ENCODE measurements around the gene CCDC71.

The CCDC71 gene

DNA sequence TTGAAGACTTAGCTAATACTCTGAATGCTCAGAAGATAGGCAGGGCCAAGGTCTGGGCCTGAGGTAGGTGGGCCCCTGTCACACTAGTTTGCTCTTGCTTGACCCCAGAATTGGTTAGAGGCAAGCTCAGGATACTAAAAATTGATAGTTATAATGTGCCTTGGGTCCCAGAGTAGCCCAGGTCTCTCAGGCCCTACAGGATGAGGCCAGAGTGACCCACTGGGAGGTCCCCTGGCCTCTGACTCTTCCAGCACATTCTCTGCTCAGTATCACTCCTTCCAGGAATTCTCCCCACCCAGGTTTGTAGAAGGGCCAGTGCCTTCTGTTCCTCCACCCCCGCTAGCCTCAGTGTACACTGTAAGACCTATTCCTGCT, 4.6 kb upstream of the CCDC71 start:
- DNase-seq (ENCODE audit: low read depth in 3 of 3) = no peak

- DNase-seq (ENCODE audit: low read depth in 3 of 3) = no peak
Measured at GRCh38 chr3:49166752-49167556, 823 bp upstream of the CCDC71 start.

DNA sequence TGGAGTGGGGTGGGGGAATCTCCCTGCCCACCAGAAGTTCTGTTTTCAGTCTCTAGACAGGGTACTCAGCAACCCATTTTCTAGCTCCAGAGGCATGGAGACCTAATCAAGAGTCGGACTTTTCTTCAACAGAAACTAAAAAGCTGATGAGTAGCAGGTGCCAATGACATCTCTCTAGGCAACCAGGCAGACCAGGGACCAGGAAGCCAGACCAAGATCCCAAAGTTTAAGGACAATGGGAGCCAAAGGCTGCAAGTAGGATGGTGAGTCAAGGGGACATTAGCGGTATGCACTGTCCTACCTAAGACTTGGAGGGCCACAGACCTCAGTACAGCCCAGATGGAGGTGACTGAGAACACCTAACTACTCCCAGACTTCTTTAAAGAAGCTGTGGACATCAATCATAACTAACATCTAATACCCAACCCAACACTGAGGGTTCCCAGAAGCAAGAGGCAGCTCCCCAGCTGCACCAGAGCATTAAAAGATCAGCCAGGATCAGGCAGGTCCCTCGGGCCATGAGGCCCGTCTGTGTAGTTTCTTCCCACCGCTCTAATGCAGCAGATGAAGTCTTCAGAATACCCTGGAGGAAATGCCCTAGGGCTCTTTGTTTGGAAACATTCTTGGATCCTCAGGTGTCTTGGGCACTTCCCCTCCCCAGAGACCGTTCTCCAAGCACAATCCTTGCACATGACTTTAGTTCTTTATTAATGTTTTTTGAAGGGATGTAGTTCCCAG, 979 bp downstream of the CCDC71 start:
- no peak for DNase-seq (ENCODE audit: low read depth in 3 of 3)

DNA sequence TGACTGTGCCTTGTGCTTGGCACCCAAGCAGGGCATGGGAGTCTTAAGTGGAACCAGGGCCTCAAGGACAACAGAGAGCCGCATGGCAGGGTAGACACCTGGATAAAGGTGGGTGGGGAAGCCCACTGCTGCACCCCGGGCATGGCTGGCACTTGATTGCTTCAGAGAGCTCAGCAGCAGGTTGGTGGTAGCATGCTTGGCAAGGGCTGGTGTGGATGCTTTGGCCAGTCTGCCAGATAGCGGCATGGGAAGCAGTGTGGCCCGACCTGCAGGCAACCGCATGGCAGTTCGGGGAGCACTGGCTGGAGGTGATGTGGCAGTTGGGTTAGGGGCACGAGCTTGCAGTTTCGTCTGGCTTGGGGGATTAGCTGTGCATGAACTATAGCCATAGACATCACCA, 2.5 kb downstream of the CCDC71 start:
- no peak for DNase-seq (ENCODE audit: low read depth in 3 of 3)

DNA sequence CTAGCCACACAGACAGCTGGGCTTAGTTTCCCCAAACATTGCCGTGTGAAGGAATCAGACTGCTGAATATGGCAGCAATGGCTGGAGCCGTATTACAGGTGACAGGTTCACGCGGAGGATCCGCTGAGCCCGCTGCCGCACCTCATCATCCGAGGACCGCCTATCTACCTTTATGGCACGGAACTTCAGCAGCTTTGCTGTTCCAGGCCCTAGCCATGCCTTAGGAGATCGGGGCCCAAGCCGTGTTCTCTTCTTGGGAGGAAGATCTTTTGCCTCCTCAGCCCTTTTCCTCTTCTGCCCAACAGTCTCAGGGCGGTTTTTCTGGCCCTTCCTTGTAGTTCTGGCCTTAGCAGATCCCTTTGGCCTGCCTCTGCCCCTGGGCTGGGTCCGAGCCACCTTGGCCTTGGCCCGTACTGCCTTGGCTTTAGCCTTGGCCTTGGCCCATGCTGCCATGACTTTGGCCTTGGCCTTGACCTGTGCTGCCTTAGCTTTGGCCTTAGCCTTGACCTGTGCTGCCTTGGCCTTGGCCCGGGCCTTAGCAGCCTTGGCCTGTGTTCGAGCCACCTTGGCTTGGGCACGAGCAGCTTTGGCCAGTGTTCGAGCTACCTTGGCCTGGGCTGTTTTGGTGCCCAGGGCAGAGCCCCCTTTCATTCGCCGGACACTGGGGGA, 3.2 kb downstream of the CCDC71 start:
- no peak for DNase-seq (ENCODE audit: low read depth in 3 of 3)

DNA sequence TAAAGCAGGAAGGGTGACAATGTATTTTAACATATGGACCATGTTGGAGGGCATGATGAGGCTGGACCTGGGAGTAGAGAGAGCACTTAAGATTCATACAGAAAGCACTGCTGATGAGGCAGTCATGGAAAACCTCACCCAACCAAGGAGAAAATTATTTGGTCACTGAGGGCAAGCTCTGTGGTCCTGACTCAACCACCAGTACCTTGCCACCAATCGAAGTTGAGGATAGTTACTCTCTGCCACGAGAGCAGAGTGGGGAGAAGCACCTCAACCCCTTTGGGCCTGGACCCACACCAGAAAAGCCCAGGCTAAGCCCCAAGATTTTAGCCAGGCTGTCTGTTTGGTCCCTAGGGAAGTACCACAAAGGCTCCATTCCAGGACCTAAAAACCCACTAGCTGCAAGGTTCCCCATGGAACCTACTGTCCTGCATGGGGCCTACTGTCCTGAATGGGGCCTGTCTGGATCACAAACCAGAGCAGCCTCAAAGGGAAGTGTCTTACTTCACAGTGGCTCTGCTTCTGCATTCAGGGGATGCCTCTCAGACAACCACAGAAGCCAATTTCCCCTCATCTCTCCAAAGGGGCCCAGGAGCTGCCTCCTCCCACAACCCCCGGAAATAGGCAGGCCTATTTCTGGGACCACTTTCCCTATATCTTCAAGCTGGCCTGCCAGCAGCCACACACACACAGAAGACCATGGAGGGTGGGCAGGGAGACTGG, 4.2 kb downstream of the CCDC71 start:
- DNase-seq (ENCODE audit: low read depth in 3 of 3) = no peak

DNA sequence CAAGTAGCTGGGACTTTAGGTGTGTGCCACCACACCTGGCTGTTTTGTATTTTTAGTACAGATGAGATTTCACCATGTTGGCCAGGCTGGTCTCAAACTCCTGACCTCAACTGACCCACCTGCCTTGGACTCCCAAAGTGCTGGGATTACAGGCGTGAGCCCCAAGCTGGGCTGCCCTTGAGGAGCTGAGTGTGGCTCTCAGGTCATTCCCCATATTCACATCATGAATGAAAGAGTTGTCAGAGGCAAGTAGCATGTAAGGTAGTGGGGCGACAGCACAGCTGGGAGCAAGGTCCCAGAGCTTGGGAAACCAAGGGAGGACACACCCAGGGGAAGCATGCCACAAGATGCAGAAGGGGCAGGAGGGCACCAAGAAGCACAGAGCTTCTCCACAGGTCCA, 4.9 kb downstream of the CCDC71 start:
- no peak for DNase-seq (ENCODE audit: low read depth in 3 of 3)

DNA sequence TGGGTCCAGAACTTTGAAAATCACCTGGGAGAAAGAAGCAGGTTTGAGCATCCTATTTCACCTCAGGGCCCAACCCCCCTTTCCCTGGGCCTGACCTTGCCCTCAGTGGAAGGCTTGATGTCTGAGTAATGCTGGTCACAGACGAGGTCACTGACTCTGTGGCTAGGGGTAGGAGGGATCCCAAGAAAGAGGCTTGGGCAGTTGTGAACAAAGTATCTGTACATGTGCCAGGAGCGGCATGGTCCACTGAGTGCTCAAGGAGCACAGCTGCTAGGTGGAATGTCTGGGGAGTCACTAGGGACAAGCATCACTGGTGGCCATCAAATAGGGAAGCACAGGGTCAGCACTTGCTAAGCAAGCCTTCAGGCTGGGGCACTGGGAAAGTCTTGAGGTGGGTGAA, 7.3 kb downstream of the CCDC71 start:
- DNase-seq (ENCODE audit: low read depth in 3 of 3) = no peak

- DNase-seq (ENCODE audit: low read depth in 3 of 3) = peak in 2 of 3 experiments; percentile 30 to 52
Measured at GRCh38 chr3:49158103-49158709, 7.9 kb downstream of the CCDC71 start.

DNA sequence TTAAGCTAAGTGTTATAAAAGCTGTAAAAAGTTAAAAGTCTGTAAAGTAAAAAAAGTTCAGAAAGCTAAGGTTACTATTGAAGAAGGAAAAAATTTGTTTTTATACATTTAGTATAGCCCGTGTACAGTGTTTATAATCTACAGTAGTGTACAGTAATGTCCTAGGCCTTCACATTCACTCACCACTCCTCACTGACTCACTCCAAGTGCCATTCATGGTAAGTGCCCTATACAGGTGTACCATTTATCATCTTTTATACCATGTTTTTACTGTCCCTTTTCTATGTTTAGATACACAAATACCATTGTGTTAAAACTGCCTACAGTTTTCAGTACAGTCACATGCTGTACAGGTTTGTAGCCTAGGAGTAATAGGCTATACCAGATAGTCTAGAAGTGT, 8.8 kb downstream of the CCDC71 start:
- DNase-seq (ENCODE audit: low read depth in 3 of 3) = no peak

GRCh38 chr3:49153349-49153912, 12.7 kb downstream of the CCDC71 start:
- no peak for DNase-seq (ENCODE audit: low read depth in 3 of 3)

GRCh38 chr3:49151610-49152009, 14.5 kb downstream of the CCDC71 start:
- no peak for DNase-seq (ENCODE audit: low read depth in 3 of 3)

DNA sequence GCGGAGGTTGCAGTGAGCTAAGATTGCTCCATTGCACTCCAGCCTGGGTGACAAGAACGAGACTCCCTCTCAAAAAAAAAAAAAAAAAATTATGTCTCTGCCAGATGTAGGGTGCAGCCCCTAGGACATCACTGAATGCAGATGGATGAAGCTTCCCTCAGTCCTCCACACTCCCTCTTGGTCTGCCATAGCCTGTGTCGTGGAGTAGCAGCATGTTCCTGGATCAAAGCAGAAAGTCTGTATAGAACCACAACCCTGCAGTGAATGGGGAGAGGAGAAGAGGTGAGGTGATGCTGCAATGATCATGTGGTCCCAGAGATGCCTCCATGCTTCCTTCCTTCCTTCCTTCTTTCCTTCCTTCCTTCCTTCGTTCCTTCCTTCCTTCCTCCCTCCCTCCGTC, 18.0 kb downstream of the CCDC71 start:
- no peak for DNase-seq (ENCODE audit: low read depth in 3 of 3)

DNA sequence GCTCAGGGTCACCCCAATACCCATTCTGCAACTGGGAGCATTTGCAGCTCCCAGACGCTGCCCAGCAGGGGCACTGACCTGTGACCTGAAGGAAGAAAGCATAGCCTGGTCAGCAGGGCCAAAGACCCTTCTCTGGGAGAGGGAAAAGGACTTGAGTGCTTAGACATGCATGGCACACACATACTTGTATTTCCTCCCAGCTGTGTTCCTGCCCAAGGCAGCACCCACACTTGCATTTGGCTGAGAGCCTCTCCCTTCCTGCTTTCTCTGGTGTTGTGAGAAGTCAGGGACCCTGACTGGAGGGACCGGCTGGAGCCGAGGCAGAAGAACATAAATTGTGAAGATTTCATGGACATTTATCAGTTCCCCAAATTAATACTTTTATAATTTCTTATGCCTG, 26.1 kb downstream of the CCDC71 start:
- no peak for DNase-seq (ENCODE audit: low read depth in 3 of 3)

- DNase-seq (ENCODE audit: low read depth in 3 of 3) = no peak
Measured at GRCh38 chr3:49135499-49135898, 30.6 kb downstream of the CCDC71 start.

- no peak for DNase-seq (ENCODE audit: low read depth in 3 of 3)
Measured at GRCh38 chr3:49134471-49135265, 31.5 kb downstream of the CCDC71 start.

- DNase-seq (ENCODE audit: low read depth in 3 of 3) = no peak
Measured at GRCh38 chr3:49133226-49133951, 32.7 kb downstream of the CCDC71 start.

GRCh38 chr3:49132437-49133225, 33.5 kb downstream of the CCDC71 start, which contains the start of gene LAMB2:
Gene LAMB2, minus strand, starts transcription at chr3:49133050. Its CDS starts 183 bp downstream, at chr3:49132867.
- no peak for DNase-seq (ENCODE audit: low read depth in 3 of 3)

- DNase-seq (ENCODE audit: low read depth in 3 of 3) = no peak
Measured at GRCh38 chr3:49132073-49132436, 34.1 kb downstream of the CCDC71 start.
